HG02759 (cell line): ENCODE data around the gene PSD4.

ENCODE experiments used
- ATAC-seq: cut with Tn5 transposase; IDR thresholded peaks from one replicate; pipeline ENCODE4 v1.9.1; 2021; ENCODE audit warnings: mild to moderate bottlenecking, moderate library complexity; ENCODE audit not compliant: unreplicated experiment

Gene PSD4

GRCh38 chr2:113203217-113203530, 29.4 kb downstream of the PSD4 start:
- no peak for ATAC-seq

DNA sequence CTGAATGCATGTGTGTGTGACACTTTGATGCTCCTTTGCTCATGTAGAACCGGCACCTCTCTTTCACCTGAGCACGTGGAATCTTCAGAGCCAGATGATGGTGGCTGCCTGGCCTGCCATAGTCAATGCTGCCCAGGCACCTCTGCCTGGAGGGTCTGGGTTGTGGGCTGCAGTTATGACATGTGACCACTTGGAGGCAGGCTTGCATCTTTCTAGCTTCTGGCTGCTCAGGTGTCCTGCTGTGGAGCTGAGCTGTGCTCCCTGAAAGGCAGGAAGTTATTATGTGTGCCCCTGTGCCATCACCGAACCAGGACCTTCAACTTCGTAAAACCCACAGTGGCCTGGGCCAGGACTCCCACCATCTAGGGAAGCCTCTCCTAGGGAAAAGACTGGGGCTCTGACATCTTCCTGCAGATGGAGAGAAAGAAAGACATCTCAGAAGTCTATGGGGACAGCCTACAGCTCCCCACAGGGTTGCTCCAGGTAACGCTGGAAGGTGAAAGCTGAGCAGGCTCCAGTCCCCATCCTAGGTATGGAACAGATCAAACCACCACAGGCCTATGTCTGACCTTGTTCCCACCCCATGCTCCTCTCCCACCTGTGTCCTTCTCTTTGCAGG, 30.2 kb downstream of the PSD4 start:
- ATAC-seq: peak; percentile 75

DNA sequence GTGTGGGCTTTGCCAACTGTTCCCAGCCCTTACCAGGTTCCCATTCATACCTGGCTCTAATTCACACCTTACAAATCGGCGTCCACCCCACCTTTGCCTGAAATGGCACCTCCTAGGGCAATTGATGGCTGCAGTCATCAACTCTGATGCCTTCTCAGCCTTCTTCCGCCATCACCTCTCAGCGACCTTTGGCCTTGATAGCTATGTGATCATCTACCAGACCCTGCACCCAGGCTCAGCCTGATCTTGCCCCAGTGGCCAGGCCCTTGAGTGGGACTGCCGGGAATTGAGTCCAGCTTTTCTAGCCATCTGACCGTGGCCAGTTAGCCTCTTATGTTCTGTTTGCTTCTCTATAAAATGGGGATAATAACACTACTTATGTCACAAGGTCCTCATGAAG, 32.5 kb downstream of the PSD4 start:
- no peak for ATAC-seq

GRCh38 chr2:113207021-113207420, 33.2 kb downstream of the PSD4 start:
- ATAC-seq: no peak

DNA sequence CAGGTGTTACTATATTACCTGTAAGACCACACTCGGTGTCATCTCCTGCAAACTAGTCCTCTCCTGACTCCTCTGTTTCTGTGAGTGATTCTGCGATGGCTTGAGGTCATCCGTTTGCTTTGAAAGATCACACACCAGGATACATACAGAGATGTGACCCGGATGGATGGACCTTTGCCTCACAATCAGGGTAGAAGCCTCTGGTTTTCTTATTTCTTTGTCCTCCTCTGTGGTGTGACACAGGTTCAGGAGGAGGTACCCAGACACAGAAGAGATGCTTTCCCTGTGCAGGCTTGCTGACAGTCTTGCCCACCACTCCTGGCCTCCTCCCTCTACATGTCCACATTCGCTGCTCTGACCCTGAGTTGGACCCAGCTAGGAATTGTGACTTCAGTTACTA, 34.6 kb downstream of the PSD4 start:
- no peak for ATAC-seq

DNA sequence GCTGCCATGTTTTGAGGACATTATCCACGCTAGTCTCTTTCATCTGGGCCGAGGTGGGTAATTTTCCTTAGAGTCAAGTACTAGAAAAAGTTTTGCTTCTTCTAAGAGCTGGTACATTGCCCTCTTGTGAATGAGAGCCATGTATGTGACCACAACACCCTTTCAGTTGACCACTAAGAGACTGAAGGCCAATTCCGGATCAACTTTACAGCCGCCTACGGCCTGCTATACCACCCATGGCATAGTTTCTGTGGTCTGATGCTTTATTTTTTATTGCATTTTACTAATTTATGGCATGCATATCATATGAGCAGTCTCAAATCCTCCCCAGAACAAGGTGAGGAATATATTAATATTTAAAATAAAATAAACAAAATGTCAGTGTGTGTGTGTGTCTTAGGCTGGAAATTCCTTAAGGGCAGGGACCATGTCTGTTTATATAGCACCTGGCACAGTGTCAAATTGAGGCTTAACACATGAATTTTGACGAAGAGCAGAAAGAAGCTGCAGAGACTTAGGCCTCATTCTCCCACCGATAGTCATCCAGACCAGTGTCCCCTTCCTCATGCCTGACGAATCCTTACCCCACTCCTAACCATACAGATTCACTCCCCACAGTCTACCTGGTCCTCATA, 35.4 kb downstream of the PSD4 start:
- ATAC-seq: no peak

DNA sequence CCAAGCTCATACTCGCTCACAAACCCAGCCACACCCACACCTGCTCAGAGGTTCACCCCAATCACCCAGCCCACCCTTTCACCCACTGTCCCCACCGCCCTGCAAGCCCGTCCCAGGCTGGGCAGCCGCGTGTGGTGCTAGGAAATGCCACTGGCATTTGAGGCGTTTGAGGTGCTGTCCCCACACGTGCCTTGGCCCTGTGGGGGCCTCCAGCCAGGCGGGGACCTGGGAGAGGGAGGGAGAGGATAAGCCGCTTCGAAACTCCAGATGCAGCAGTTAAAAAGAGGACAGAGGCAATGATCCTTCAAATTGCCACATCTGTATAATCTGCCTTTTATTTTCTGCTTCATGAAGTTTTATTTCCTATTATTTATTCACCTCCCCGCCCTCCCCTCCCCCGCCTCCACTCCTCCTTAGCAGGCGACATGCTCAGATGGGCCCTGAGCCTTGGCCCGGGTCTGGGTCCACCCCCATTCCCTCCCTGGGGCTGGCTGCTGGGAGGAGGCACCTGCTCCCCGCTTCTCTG, 35.9 kb downstream of the PSD4 start:
- ATAC-seq: no peak

GRCh38 chr2:113211226-113212105, 37.7 kb downstream of the PSD4 start:
- ATAC-seq: no peak

DNA sequence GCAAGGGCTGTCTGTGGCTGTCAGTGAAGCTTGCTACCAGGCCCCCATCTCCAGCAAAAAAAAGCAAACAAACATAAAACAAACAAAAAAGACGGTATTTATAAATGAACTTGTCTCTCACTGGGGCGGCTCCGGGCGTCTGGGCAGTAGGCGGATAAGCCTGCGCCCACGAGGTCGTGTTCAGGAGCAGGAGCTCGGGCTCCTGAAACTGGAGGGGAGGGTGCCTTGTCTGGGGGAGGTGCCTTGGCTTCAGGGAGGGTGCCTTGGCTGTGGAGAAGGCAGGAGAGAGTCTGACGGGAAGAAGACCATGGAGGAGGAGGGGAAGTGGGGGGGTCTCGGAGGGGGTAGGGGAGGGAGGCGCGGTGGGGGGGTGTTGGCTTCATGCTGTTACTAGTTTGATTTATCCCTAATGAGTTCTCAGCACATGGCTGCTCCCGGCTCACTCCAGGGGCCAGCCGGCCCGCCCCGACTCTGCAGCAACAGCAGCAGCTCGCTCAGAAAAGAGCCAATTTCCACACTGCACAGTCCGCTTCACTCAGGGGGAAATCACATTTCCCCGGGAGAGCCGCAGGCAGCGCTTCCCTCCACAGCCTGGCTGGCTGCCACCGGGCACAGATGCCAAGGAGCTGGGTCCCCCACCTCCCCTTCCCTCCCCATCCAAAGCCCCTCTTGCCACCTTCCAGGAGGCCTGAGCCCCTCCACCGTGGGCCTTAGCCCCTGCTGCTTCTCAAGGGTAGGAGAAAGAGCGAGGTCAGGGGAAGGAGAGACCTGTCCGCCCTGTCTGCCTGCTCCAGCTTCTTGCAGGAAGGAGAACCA, 38.7 kb downstream of the PSD4 start:
- ATAC-seq: no peak

DNA sequence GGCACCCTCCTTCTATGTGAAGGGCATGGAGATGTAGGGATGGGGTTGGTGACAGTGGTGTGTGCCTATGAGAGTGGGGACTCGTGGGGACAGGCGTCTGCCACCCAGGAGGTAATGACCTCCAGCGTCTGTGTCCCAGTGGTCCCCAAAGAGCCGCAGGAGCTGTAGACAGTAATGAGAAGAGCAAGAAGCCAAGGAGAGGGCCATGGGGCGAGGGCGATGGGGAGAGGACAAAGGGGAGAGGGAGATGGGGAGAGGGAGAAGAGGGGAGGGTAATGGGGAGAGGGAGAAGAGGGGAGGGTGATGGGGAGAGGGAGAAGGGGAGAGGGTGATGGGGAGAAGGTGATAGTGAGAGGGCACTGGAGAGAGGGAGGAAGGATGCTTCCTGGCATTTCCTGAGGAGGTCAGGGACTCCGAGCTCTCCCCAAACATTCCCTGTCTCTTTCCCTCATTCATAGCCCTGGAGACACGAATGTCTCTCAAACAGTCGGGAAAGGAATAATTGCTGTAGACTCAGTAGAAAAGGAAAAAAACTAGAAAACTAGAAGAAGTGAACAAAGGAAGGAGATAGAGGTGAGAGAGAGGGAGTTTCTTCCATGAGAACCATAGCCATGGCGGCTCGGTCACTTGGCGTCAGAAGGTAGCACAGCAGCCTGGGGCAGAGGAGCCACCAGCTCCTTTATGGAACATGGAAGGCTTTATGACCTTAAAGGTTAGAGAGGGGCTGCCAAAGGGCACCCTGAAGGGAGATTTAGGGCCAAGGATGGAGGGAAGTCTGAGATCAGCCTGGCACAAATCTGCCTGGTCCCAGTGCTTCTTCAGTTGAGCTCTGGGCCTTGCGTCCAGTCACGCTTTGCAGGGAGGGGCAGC, 39.5 kb downstream of the PSD4 start:
- no peak for ATAC-seq

GRCh38 chr2:113214141-113214540, 40.4 kb downstream of the PSD4 start:
- ATAC-seq: no peak

DNA sequence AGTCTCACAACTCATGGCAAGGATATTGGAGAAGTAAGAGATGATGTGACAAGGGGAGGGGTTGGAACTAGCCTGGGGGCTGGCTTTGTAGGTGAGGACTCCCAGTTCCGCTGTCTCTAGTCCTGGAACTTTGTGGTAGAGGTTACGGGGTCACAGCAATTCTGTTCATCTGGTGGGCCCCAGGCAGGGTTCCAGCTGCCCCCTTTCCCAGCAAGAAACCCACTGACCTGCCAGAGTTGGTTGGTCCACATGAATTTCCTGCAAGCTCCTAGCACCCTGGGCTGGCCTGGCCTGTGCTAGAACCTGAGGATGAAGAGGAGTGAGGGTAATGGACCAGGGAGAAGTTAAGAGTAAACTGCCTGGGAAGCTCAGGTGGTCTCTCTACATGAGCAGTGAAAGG, 41.3 kb downstream of the PSD4 start:
- ATAC-seq: no peak

DNA sequence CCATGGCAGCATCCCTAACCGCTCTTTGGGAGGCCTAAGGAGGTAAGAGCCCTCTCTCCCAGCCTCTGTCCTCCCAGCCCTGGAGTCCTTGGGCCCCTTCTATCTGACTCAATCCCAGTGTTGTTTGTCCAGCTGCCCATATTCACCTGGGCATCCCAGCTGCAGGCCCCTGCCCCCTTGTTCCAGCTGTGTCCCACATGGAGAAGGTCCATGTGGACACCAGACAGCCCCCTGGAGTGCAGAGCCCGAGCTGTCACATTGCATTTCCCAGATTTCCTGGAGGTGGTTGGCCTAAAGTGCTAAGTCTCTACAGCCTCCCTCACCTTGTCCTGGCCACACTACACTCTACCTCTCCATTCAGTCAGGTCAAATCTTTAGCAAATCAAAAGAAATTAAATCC, 42.5 kb downstream of the PSD4 start:
- no peak for ATAC-seq

DNA sequence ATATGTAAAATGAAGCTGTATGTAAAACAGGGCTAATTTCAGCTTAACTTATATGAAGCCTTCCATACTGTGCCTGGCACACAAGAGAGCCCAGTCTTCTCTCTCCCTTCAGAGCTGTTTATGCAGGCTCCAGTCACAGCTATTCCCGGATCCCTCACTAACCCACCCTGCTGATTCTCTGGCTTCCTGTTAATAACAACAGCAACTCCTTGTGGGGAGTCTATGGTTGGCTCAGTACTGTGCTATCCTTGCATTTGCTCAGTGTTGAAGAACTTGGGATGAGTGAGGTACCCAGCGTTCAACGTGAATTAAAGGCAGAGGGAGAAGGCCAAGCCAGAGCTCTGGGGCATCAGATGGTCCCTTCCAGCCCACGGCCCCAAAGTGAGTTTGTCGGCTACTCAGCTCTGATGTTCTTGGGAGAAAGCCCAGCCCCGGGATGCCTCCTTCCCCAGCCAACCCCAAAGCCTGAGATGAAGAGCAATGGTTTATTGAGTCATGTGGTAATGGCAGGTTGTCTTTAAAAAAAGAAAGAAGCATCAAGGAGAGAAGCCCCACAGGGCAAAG, 43.2 kb downstream of the PSD4 start:
- no peak for ATAC-seq

GRCh38 chr2:113217455-113218282, 43.9 kb downstream of the PSD4 start:
- ATAC-seq: peak; percentile 38

GRCh38 chr2:113218283-113219091, 44.7 kb downstream of the PSD4 start:
- no peak for ATAC-seq

DNA sequence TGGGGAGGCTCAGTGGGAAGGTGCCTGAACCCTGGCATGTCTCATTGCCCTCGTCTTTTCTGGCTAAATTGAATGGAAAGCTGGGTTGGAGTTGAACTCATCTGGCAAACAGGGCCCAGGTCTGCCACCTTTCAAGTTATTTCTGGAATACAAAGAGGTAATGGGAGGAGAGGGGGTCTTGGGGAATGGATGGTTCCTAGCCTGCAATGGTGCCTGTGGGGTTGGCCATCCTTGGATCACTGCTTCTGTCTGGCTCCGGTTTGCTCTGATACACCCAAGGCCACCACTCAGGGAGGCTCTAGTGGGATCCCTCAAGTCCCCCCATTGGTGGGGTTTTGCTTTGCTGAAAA, 45.3 kb downstream of the PSD4 start:
- no peak for ATAC-seq

GRCh38 chr2:113219525-113219888, 45.7 kb downstream of the PSD4 start:
- ATAC-seq: no peak
